Calu3 (cell line): ENCODE measurements around the gene TEDDM1. TPM values are rescaled to one million over a fixed set of nuclear protein-coding genes. Genes with fewer than 3 reads are reported as not detected.

Source experiments
- BruUV-seq: library from RNA; stranded (reverse); fragments of 400-500 nt; replicated peaks from 2 replicates; lab custom pipeline; 2021; lab: Mats Ljungman, UMichigan
- CTCF ChIA-PET: fragments of 300-600 bp; sonication (Branson Sonifier 250); formaldehyde crosslinking; loops from one replicate; lab custom pipeline; 2022; ENCODE audit warnings: antibody characterized with exemption; lab: Charles Lee
- DNase-seq: peaks from one replicate; pipeline ENCODE4 v3.0.0; 2022
- H3K27ac Mint-ChIP-seq: one replicate; pipeline ENCODE4 v1.8.0; 2022; ENCODE audit warnings: mixed read lengths; ENCODE audit not compliant: unreplicated experiment
- H3K27me3 Mint-ChIP-seq: one replicate; pipeline ENCODE4 v1.8.0; 2022; ENCODE audit warnings: mixed read lengths; ENCODE audit not compliant: unreplicated experiment
- H3K36me3 Mint-ChIP-seq: one replicate; pipeline ENCODE4 v1.8.0; 2022; ENCODE audit warnings: mild to moderate bottlenecking, moderate library complexity, mixed read lengths; ENCODE audit not compliant: insufficient read depth, unreplicated experiment
- H3K4me1 Mint-ChIP-seq: one replicate; pipeline ENCODE4 v1.8.0; 2022; ENCODE audit warnings: mild to moderate bottlenecking, low read depth, mixed read lengths; ENCODE audit not compliant: unreplicated experiment
- H3K4me3 Mint-ChIP-seq: one replicate; pipeline ENCODE4 v1.8.0; 2022; ENCODE audit warnings: mild to moderate bottlenecking, low read depth, moderate library complexity, mixed read lengths; ENCODE audit not compliant: unreplicated experiment
- H3K9me3 Mint-ChIP-seq: one replicate; pipeline ENCODE4 v1.8.0; 2022; ENCODE audit warnings: low read depth, mixed read lengths; ENCODE audit not compliant: unreplicated experiment
- CTCF ChIP-seq: fragments of 200-600 bp; IDR thresholded peaks from one replicate; pipeline ENCODE4 v1.8.0; 2022; ENCODE audit warnings: antibody characterized with exemption; ENCODE audit not compliant: unreplicated experiment
- intact Hi-C: fragments of 100-400 bp; cut with micrococcal nuclease; formaldehyde crosslinking; loops from one replicate; pipeline ENCODE4 v1.10.0; 2022; ENCODE audit not compliant: unreplicated experiment
- total RNA-seq: library from RNA; stranded (reverse); gene quantifications from 2 replicates; pipeline ENCODE4 v1.2.3, GENCODE V29; 2022

Gene TEDDM1
- total RNA-seq, 1 experiment from 2014 or later, result not detected

GRCh38 chr1:182388392-182389134 lies 11.9 kb downstream of the TEDDM1 start:
- H3K36me3 Mint-ChIP-seq, result peaks cover 62% of the 10 kb centered on the region
- peaks cover 18% of the 10 kb centered on the region for H3K4me1 Mint-ChIP-seq
- BruUV-seq, result no TSS peak
- no peak for TF ChIP-seq CTCF
- CTCF ChIA-PET, result no interaction called here
- no peak overlapping the region for H3K27ac Mint-ChIP-seq
- H3K4me3 Mint-ChIP-seq, result peak overlapping the region; percentile 94
- no peak for DNase-seq
- intact Hi-C loops, result no loop called here
- no peaks in the 10 kb centered on the region for H3K9me3 Mint-ChIP-seq
- no peaks in the 10 kb centered on the region for H3K27me3 Mint-ChIP-seq

DNA sequence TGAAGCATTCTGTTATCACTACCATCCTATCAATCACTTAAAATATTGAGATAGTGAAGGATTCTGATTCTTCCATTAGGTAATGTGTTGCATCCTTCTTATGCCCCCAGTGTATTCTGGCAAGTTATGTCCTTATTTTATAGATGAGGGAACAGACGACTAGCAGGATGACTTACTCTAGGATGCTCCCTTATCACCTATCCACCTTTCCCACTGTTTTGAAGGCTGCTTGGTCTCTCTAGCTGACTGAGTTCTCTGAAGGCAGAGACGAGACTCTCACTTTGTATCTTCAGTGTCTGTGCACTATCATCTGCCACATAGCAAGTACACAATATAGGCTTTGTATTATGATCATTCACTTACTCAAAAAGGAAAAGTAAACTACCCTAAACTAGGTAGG lies 12.9 kb downstream of the TEDDM1 start:
- BruUV-seq, result no TSS peak
- H3K36me3 Mint-ChIP-seq, result peaks cover 60% of the 10 kb centered on the region
- CTCF ChIA-PET, result no interaction called here

GRCh38 chr1:182386980-182387379 lies 13.5 kb downstream of the TEDDM1 start:
- CTCF ChIA-PET, result interaction anchor here (0.6 kb wide), 1 partner anchor 88 kb away, joined by 3 read pairs; no protein-coding TSS in a partner anchor
- TF ChIP-seq CTCF, result no peak
- Mint-ChIP-seq H3K27me3 (no peaks in the 10 kb centered on the region), H3K4me3 (no peak overlapping the region), H3K36me3 (peaks cover 55% of the 10 kb centered on the region), H3K27ac (no peak overlapping the region), H3K9me3 (no peaks in the 10 kb centered on the region), H3K4me1 (peaks cover 18% of the 10 kb centered on the region)
- DNase-seq, result no peak
- no TSS peak for BruUV-seq
- intact Hi-C loops, result no loop called here

More for the DNA sequence above, 12.9 kb downstream of the TEDDM1 start:
- TF ChIP-seq CTCF, result no peak
- Mint-ChIP-seq H3K9me3 (no peaks in the 10 kb centered on the region), H3K27me3 (no peaks in the 10 kb centered on the region), H3K4me1 (peaks cover 18% of the 10 kb centered on the region), H3K4me3 (no peak overlapping the region), H3K27ac (no peak overlapping the region)
- no peak for DNase-seq
- intact Hi-C loops, result no loop called here

DNA sequence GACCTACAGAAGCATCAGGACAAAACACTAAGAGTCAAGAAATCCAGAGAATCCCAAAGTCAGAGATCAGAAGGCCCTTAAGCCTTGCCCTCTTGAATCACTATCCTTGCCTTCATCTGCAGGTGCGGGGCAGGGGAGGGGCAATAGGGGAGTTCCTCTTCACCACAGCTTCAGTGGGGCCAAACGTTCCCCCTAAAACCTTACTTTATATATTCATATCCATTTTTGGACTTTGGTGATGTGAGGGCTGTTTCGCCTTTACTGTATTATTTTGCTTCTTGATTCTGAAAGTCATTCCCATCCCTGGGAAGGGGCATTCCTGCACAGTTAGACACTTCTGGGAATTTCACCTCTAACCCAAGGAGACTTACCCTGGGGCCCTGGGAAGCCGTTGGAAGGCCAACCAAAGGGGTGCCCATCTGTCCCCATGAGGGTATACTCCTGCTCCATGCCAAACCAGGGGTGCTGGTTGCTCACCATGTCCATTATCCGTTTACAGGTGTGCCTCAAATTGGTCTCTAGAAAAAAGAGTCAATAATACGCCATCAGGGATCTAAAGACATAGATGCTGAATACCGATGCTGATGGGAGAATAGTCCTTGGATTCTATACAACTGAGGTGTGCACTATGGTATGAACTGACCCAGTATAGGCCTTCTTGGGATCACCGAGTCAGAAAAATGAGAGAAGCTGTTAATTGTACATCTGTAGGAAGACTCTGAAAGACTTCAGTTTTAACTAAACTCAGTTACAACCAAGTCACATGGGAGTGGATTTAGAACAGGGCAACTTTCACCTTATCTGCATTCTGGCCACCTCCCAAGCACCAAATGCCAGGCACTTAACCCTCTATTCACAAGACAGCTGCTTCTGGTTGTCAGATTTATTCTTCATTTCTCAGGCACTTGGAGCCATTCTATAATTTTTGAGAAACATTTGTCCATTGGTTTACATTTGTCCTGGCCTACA lies 14.3 kb downstream of the TEDDM1 start:
- H3K27me3 Mint-ChIP-seq, result no peaks in the 10 kb centered on the region
- BruUV-seq, result no TSS peak
- TF ChIP-seq CTCF, result no peak
- H3K27ac Mint-ChIP-seq, result no peak overlapping the region
- H3K4me3 Mint-ChIP-seq, result no peak overlapping the region
- DNase-seq, result no peak
- peaks cover 18% of the 10 kb centered on the region for H3K4me1 Mint-ChIP-seq
- H3K36me3 Mint-ChIP-seq, result peaks cover 46% of the 10 kb centered on the region
- H3K9me3 Mint-ChIP-seq, result no peaks in the 10 kb centered on the region
- intact Hi-C loops, result no loop called here
- CTCF ChIA-PET, result interaction anchor here (0.6 kb wide), 1 partner anchor 87 kb away, joined by 3 read pairs; no protein-coding TSS in a partner anchor
